Measurements from ENCODE around the gene CLEC11A.
"Not testable (repeated sequence)": the region's sequence is repeated elsewhere in the genome, so short reads cannot be mapped to it uniquely, and the experiment has no call there.

CLEC11A gene

GRCh38 chr19:50747141-50747540 is 24.0 kb downstream of the CLEC11A start:
- not testable (repeated sequence) for H3K36me3 ChIP-seq (ENCODE audit: control insufficient read depth, insufficient read depth, low read length); H3K4me3 ChIP-seq (ENCODE audit: low read depth, low read length); H3K4me1 ChIP-seq (ENCODE audit: control insufficient read depth, insufficient read depth, low read length); H3K9me3 ChIP-seq (ENCODE audit: control insufficient read depth, insufficient read depth, low read length); H3K27me3 ChIP-seq (ENCODE audit: control insufficient read depth, insufficient read depth, low read length); H3K9ac ChIP-seq (ENCODE audit: low read depth, low read length)

- Histone ChIP-seq H3K36me3 (ENCODE audit: control insufficient read depth, insufficient read depth, low read length) (no peaks in the 10 kb centered on the region), H3K4me3 (ENCODE audit: low read depth, low read length) (no peak overlapping the region), H3K27me3 (ENCODE audit: control insufficient read depth, insufficient read depth, low read length) (no peaks in the 10 kb centered on the region), H3K9me3 (ENCODE audit: control insufficient read depth, insufficient read depth, low read length) (no peaks in the 10 kb centered on the region), H3K9ac (ENCODE audit: low read depth, low read length) (no peak overlapping the region), H3K4me1 (ENCODE audit: control insufficient read depth, insufficient read depth, low read length) (no peaks in the 10 kb centered on the region)
Measured at GRCh38 chr19:50749490-50749889, 26.3 kb downstream of the CLEC11A start.

DNA sequence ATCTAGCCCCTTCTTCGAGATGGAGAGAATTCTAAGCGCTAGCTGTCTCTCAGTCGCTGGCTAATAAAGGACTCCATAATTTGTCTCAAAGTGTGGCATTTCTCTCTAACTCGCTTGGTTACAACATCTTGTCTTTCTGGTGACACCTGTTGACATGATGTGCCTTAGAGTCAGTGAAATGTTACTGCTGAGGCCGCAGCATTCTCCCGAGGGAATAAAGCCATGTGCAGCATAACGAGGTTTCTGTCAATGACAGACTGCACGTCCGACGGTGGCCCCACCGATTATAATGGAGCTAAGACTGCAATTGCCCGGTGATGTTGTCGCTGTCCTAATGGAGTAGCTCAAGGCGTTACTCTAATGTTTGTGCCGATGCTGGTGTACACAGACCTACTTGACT is 26.8 kb downstream of the CLEC11A start:
- H3K9ac ChIP-seq (ENCODE audit: low read depth, low read length), result no peak overlapping the region

DNA sequence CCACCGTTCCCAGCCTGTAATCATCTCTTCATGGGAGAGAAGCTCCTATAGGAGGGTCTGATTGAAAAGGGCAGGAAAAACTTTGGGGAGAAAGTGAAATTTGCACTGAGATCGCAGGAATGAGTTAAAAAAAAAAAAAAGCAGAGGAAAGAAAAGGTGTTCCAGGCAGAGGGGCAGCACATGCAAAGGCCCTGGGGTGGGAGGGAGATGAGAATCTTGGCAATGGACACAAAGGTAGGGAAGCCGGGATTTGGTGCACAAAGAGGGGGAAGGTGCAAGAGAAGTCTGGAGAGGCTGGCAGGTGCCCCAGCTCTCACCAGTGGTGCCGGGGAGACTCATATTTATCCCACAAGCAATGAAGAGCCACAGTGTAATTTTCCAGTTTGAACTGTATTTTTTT is 30.7 kb downstream of the CLEC11A start:
- no peaks in the 10 kb centered on the region for H3K4me1 ChIP-seq (ENCODE audit: control insufficient read depth, insufficient read depth, low read length)
- no peaks in the 10 kb centered on the region for H3K36me3 ChIP-seq (ENCODE audit: control insufficient read depth, insufficient read depth, low read length)
- no peaks in the 10 kb centered on the region for H3K27me3 ChIP-seq (ENCODE audit: control insufficient read depth, insufficient read depth, low read length)
- H3K4me3 ChIP-seq (ENCODE audit: low read depth, low read length), result no peak overlapping the region
- H3K9me3 ChIP-seq (ENCODE audit: control insufficient read depth, insufficient read depth, low read length), result no peaks in the 10 kb centered on the region
- no peak overlapping the region for H3K9ac ChIP-seq (ENCODE audit: low read depth, low read length)

More for the DNA sequence above, 26.8 kb downstream of the CLEC11A start:
- Histone ChIP-seq H3K9me3 (ENCODE audit: control insufficient read depth, insufficient read depth, low read length) (no peaks in the 10 kb centered on the region), H3K36me3 (ENCODE audit: control insufficient read depth, insufficient read depth, low read length) (no peaks in the 10 kb centered on the region), H3K4me1 (ENCODE audit: control insufficient read depth, insufficient read depth, low read length) (no peaks in the 10 kb centered on the region), H3K27me3 (ENCODE audit: control insufficient read depth, insufficient read depth, low read length) (no peaks in the 10 kb centered on the region), H3K4me3 (ENCODE audit: low read depth, low read length) (no peak overlapping the region)

GRCh38 chr19:50756244-50756643 is 33.1 kb downstream of the CLEC11A start:
- not testable (repeated sequence) for H3K4me1 ChIP-seq (ENCODE audit: control insufficient read depth, insufficient read depth, low read length); H3K27me3 ChIP-seq (ENCODE audit: control insufficient read depth, insufficient read depth, low read length); H3K9me3 ChIP-seq (ENCODE audit: control insufficient read depth, insufficient read depth, low read length); H3K4me3 ChIP-seq (ENCODE audit: low read depth, low read length); H3K9ac ChIP-seq (ENCODE audit: low read depth, low read length); H3K36me3 ChIP-seq (ENCODE audit: control insufficient read depth, insufficient read depth, low read length)

GRCh38 chr19:50757624-50758023 is 34.5 kb downstream of the CLEC11A start:
- H3K9ac ChIP-seq (ENCODE audit: low read depth, low read length); H3K4me1 ChIP-seq (ENCODE audit: control insufficient read depth, insufficient read depth, low read length); H3K4me3 ChIP-seq (ENCODE audit: low read depth, low read length); H3K36me3 ChIP-seq (ENCODE audit: control insufficient read depth, insufficient read depth, low read length); H3K9me3 ChIP-seq (ENCODE audit: control insufficient read depth, insufficient read depth, low read length); H3K27me3 ChIP-seq (ENCODE audit: control insufficient read depth, insufficient read depth, low read length): not testable (repeated sequence)

DNA sequence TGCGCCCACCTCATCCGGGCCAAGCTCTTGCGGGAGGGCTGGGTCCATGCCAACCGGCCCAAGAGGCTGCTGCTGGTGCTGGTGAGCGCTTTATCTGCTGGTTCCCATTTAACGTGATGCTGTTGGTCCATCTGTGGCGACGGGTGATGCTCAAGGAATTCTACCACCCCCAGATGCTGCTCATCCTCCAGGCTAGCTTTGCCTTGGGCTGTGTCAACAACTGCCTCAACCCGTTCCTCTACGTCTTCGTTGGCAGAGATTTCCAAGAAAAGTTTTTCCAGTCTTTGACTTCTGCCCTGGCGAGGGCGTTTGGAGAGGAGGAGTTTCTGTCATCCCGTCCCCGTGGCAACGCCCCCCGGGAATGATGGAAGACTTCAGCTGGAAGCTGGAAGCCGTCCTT is 35.9 kb downstream of the CLEC11A start:
- H3K4me3 ChIP-seq (ENCODE audit: low read depth, low read length); H3K9ac ChIP-seq (ENCODE audit: low read depth, low read length); H3K36me3 ChIP-seq (ENCODE audit: control insufficient read depth, insufficient read depth, low read length); H3K27me3 ChIP-seq (ENCODE audit: control insufficient read depth, insufficient read depth, low read length); H3K4me1 ChIP-seq (ENCODE audit: control insufficient read depth, insufficient read depth, low read length); H3K9me3 ChIP-seq (ENCODE audit: control insufficient read depth, insufficient read depth, low read length): not testable (repeated sequence)

DNA sequence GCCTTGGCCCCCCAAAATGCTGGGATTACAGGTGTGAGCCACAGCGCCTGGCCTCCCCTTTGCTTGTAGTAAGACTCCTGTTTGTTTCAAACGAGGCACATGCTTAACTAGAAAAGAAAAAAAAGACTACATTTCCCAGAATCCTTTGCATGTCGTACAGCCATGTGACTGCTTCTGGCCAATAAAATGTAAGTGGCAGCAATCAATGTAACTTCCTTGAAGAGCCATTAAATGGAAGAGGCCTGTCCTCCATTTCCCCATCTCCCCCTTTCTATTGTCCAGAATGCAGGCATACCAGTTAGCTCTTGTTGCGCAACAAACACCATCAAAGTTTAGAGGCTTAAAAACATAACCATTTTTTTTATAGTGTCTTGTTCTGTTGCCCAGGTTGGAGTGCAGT is 36.7 kb downstream of the CLEC11A start:
- Histone ChIP-seq H3K27me3 (ENCODE audit: control insufficient read depth, insufficient read depth, low read length) (no peaks in the 10 kb centered on the region), H3K9ac (ENCODE audit: low read depth, low read length) (no peak overlapping the region), H3K9me3 (ENCODE audit: control insufficient read depth, insufficient read depth, low read length) (no peaks in the 10 kb centered on the region), H3K36me3 (ENCODE audit: control insufficient read depth, insufficient read depth, low read length) (no peaks in the 10 kb centered on the region), H3K4me3 (ENCODE audit: low read depth, low read length) (no peak overlapping the region), H3K4me1 (ENCODE audit: control insufficient read depth, insufficient read depth, low read length) (no peaks in the 10 kb centered on the region)

GRCh38 chr19:50761501-50761900 is 38.3 kb downstream of the CLEC11A start:
- not testable (repeated sequence) for H3K36me3 ChIP-seq (ENCODE audit: control insufficient read depth, insufficient read depth, low read length); H3K27me3 ChIP-seq (ENCODE audit: control insufficient read depth, insufficient read depth, low read length); H3K9me3 ChIP-seq (ENCODE audit: control insufficient read depth, insufficient read depth, low read length); H3K4me1 ChIP-seq (ENCODE audit: control insufficient read depth, insufficient read depth, low read length); H3K9ac ChIP-seq (ENCODE audit: low read depth, low read length); H3K4me3 ChIP-seq (ENCODE audit: low read depth, low read length)

- not testable (repeated sequence) for H3K4me3 ChIP-seq (ENCODE audit: low read depth, low read length); H3K4me1 ChIP-seq (ENCODE audit: control insufficient read depth, insufficient read depth, low read length); H3K36me3 ChIP-seq (ENCODE audit: control insufficient read depth, insufficient read depth, low read length); H3K9me3 ChIP-seq (ENCODE audit: control insufficient read depth, insufficient read depth, low read length); H3K27me3 ChIP-seq (ENCODE audit: control insufficient read depth, insufficient read depth, low read length); H3K9ac ChIP-seq (ENCODE audit: low read depth, low read length)
Measured at GRCh38 chr19:50763521-50763920, 40.4 kb downstream of the CLEC11A start.

GRCh38 chr19:50764409-50764808 is 41.2 kb downstream of the CLEC11A start:
- H3K4me3 ChIP-seq (ENCODE audit: low read depth, low read length), result no peak overlapping the region
- no peaks in the 10 kb centered on the region for H3K36me3 ChIP-seq (ENCODE audit: control insufficient read depth, insufficient read depth, low read length)
- no peaks in the 10 kb centered on the region for H3K4me1 ChIP-seq (ENCODE audit: control insufficient read depth, insufficient read depth, low read length)
- H3K9me3 ChIP-seq (ENCODE audit: control insufficient read depth, insufficient read depth, low read length), result no peaks in the 10 kb centered on the region
- no peaks in the 10 kb centered on the region for H3K27me3 ChIP-seq (ENCODE audit: control insufficient read depth, insufficient read depth, low read length)
- no peak overlapping the region for H3K9ac ChIP-seq (ENCODE audit: low read depth, low read length)

DNA sequence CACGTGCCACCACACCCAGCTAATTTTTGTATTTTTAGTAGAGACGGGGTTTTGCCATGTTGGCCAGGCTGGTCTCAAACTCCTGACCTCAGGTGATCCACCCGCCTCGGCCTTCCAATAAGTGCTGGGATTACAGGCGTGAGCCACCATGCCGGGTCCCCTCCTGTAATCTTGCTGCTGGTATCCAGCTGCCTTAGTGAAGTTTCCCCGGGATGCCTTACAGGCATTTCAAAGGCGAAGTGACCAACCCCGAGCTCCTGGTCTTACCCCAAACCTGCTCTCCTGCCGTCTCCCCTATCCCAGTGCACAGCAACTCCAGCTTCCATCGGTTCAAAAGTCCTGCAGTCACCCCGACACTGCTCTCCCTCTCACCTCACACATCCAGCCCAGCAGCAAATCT is 43.6 kb downstream of the CLEC11A start:
- H3K9me3 ChIP-seq (ENCODE audit: control insufficient read depth, insufficient read depth, low read length); H3K27me3 ChIP-seq (ENCODE audit: control insufficient read depth, insufficient read depth, low read length); H3K36me3 ChIP-seq (ENCODE audit: control insufficient read depth, insufficient read depth, low read length); H3K9ac ChIP-seq (ENCODE audit: low read depth, low read length); H3K4me1 ChIP-seq (ENCODE audit: control insufficient read depth, insufficient read depth, low read length); H3K4me3 ChIP-seq (ENCODE audit: low read depth, low read length): not testable (repeated sequence)

GRCh38 chr19:50767263-50767662 is 44.1 kb downstream of the CLEC11A start:
- H3K4me3 ChIP-seq (ENCODE audit: low read depth, low read length), result not testable (repeated sequence)

More at GRCh38 chr19:50767263-50767662, 44.1 kb downstream of the CLEC11A start:
- H3K9ac ChIP-seq (ENCODE audit: low read depth, low read length); H3K36me3 ChIP-seq (ENCODE audit: control insufficient read depth, insufficient read depth, low read length); H3K27me3 ChIP-seq (ENCODE audit: control insufficient read depth, insufficient read depth, low read length); H3K4me1 ChIP-seq (ENCODE audit: control insufficient read depth, insufficient read depth, low read length); H3K9me3 ChIP-seq (ENCODE audit: control insufficient read depth, insufficient read depth, low read length): not testable (repeated sequence)
